Measurements from ENCODE around the gene WSCD2. TPM values are rescaled to one million over a fixed set of nuclear protein-coding genes. Genes with fewer than 3 reads are reported as not detected.

The WSCD2 gene
- total RNA-seq, 1 experiment from 2014 or later = 1.8 TPM

DNA sequence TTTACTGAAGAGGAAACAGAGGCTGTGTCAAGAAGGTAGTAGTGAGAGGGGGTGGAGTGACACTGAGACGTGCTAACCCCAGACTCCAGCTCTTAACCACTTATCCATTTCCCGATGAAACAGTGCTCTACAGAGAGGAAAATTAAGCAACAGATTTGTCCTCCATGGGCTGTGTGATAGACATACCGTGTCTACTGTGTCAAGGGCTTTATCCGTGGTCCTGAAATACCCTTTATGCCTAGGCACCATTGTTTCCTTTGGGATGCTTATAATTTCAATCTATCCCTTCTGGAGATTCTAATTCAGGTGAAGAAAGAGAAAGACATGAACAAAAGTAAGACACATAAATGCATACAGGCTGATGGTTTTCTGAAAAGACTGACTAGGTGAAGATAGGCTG lies 138.4 kb downstream of the WSCD2 start:
- Histone ChIP-seq H3K27me3 (ENCODE audit: control insufficient read depth, insufficient read depth, low read length) (no peaks in the 10 kb centered on the region), H3K36me3 (replicated peaks; ENCODE audit: control insufficient read depth, insufficient read depth, low read length) (no peaks in the 10 kb centered on the region), H3K4me3 (ENCODE audit: insufficient read depth, low read depth, low read length) (no peak overlapping the region)
- no peak for DNase-seq

DNA sequence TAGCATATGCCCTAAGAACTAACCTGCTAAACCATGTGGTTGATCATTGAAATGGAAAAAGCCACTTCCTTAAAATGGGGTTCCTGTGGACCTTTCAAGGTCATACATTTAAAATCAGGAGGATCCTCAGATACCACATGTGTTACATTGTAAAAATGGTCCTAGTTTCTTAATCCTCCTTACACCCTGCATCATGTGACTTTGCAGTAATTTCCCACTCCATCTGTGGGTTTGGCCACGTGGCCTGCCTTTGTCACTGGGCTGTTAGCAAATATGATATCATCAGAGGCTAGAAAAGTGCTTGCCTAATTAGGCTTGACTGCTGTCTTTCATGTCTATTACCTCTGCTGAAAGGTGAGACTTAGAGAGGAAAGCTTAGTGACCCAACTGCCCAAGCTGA lies 139.3 kb downstream of the WSCD2 start:
- no peaks in the 10 kb centered on the region; the same call in 1 of the 2 replicates for H3K27me3 ChIP-seq (ENCODE audit: control insufficient read depth, insufficient read depth, low read length)
- no peak overlapping the region for H3K4me3 ChIP-seq (ENCODE audit: insufficient read depth, low read depth, low read length)
- DNase-seq = no peak
- H3K36me3 ChIP-seq (replicated peaks; ENCODE audit: control insufficient read depth, insufficient read depth, low read length) = no peaks in the 10 kb centered on the region

GRCh38 chr12:108269224-108269623 lies 140.1 kb downstream of the WSCD2 start:
- H3K4me3 ChIP-seq (ENCODE audit: insufficient read depth, low read depth, low read length) = no peak overlapping the region
- no peaks in the 10 kb centered on the region; the same call in 1 of the 2 replicates for H3K27me3 ChIP-seq (ENCODE audit: control insufficient read depth, insufficient read depth, low read length)
- no peak for DNase-seq
- no peaks in the 10 kb centered on the region for H3K36me3 ChIP-seq (replicated peaks; ENCODE audit: control insufficient read depth, insufficient read depth, low read length)

GRCh38 chr12:108270035-108270848 lies 141.2 kb downstream of the WSCD2 start:
- no peak for DNase-seq

GRCh38 chr12:108270849-108271143 lies 141.7 kb downstream of the WSCD2 start:
- no peak for DNase-seq
- no peaks in the 10 kb centered on the region for H3K36me3 ChIP-seq (replicated peaks; ENCODE audit: control insufficient read depth, insufficient read depth, low read length)
- H3K27me3 ChIP-seq (ENCODE audit: control insufficient read depth, insufficient read depth, low read length) = no peaks in the 10 kb centered on the region; the same call in 1 of the 2 replicates
- no peak overlapping the region for H3K4me3 ChIP-seq (ENCODE audit: insufficient read depth, low read depth, low read length)

More at GRCh38 chr12:108270035-108270848, 141.2 kb downstream of the WSCD2 start:
- H3K4me3 ChIP-seq (ENCODE audit: insufficient read depth, low read depth, low read length) = no peak overlapping the region
- no peaks in the 10 kb centered on the region for H3K36me3 ChIP-seq (replicated peaks; ENCODE audit: control insufficient read depth, insufficient read depth, low read length)
- H3K27me3 ChIP-seq (ENCODE audit: control insufficient read depth, insufficient read depth, low read length) = no peaks in the 10 kb centered on the region; the same call in 1 of the 2 replicates

DNA sequence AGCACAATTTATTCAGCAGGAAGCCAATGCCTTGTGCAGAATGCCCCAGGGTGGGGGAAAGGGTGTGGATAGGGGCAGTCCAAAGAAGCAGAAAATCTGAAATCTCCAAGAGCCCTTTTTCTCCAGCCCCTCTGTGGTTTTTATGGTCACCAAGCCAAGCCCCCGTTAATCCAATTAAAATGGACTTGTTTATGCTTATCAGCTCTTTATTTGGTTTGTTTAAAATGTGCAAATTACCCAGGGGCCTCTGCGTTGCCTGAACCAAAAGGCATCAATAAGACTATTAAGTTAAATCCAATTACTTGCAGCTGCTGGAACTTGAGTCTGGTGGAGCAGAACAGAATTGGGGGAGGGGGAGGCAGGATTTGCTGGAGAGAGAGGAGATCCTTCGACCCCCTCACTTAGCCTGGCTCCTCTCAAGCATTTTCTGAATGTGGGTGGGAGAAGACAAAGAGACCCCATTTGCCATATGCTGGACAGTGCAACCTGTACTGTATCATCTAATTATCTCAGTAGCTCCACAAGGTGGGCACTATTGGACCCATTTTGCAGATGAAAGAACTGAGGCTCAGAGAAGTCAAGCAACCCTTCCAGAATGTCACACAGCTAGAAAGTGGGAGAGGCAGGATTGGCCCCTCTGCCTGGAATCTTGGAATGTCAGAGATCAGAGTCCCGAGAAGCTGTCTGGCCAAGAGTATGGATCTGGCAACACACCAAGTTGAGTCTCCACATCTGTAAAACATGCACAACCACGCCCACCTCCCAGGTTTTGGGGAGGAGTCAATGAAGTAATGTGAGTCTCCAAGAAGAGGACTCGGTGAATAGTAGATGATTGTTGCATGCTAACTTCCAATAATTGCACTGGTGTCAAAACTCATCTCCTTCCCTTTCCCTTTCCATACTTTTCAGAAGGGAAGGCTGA lies 143.1 kb downstream of the WSCD2 start:
- no peak overlapping the region for H3K4me3 ChIP-seq (ENCODE audit: insufficient read depth, low read depth, low read length)
- no peaks in the 10 kb centered on the region; the same call in 1 of the 2 replicates for H3K27me3 ChIP-seq (ENCODE audit: control insufficient read depth, insufficient read depth, low read length)
- no peaks in the 10 kb centered on the region for H3K36me3 ChIP-seq (replicated peaks; ENCODE audit: control insufficient read depth, insufficient read depth, low read length)
- no peak for DNase-seq

DNA sequence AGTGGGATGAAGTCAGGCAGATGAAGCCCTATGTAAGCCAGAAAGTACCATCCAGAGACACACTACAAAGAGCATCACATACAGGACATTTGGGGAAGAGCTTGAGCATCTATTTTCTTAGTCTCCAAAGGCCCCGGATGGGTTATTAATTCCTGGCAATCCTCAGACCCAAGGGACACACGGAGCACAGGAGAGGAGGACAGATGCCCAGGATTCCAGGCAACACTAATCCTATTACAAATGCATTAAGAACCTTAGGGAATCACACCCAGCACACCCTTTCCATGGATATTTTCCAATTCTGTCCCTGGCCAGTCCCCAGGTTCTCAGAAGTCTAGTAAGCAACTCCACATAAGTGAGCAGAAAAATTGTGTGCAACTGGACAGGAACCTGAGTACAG lies 144.1 kb downstream of the WSCD2 start:
- H3K4me3 ChIP-seq (ENCODE audit: insufficient read depth, low read depth, low read length) = no peak overlapping the region
- no peak for DNase-seq
- H3K36me3 ChIP-seq (replicated peaks; ENCODE audit: control insufficient read depth, insufficient read depth, low read length) = no peaks in the 10 kb centered on the region
- H3K27me3 ChIP-seq (ENCODE audit: control insufficient read depth, insufficient read depth, low read length) = no peaks in the 10 kb centered on the region; the same call in 1 of the 2 replicates

DNA sequence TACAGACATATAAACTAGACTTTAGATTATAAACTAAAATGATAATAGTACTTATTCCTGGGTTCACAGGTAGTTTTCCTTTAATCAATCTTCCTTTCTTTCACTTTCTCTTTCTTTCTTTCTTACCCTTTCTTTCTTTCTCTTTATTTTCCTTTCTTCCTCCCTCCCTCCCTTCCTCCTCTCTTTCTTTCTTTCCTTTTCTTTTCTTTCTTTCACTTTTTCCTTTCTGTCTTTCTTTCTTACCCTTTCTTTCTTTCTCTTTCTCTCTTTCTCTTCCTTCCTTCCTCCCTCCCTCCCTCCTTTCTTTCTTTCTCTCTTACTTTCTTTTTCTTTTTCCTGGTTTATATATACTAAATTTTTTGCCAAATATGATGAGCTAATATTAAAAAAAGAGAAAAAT lies 148.5 kb downstream of the WSCD2 start:
- H3K36me3 ChIP-seq (replicated peaks; ENCODE audit: control insufficient read depth, insufficient read depth, low read length) = no peaks in the 10 kb centered on the region
- DNase-seq = no peak
- no peak overlapping the region for H3K4me3 ChIP-seq (ENCODE audit: insufficient read depth, low read depth, low read length)
- H3K27me3 ChIP-seq (ENCODE audit: control insufficient read depth, insufficient read depth, low read length) = no peaks in the 10 kb centered on the region; the same call in 1 of the 2 replicates

DNA sequence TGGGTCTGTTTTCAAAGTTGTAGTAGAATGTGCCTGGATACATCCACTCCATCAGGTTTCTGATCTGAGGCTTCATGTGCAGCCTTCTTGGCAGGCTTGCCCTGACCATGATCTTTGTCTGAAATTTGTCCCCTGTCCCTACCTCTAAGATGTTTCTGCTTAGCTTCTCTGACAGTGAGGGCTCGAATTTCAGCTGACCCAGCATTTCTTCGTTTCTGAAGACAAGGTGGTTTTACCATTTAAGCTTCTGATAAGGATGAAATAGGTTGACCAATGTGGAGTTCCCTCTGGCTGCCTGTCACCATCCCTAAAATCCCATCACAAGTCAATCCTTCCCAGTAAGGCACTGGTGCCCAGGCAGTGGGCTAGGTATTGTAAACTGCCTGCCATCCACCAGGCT lies 153.1 kb downstream of the WSCD2 start:
- no peaks in the 10 kb centered on the region for H3K36me3 ChIP-seq (replicated peaks; ENCODE audit: control insufficient read depth, insufficient read depth, low read length)
- no peaks in the 10 kb centered on the region for H3K27me3 ChIP-seq (ENCODE audit: control insufficient read depth, insufficient read depth, low read length)
- DNase-seq = no peak
- H3K4me3 ChIP-seq (ENCODE audit: insufficient read depth, low read depth, low read length) = no peak overlapping the region

DNA sequence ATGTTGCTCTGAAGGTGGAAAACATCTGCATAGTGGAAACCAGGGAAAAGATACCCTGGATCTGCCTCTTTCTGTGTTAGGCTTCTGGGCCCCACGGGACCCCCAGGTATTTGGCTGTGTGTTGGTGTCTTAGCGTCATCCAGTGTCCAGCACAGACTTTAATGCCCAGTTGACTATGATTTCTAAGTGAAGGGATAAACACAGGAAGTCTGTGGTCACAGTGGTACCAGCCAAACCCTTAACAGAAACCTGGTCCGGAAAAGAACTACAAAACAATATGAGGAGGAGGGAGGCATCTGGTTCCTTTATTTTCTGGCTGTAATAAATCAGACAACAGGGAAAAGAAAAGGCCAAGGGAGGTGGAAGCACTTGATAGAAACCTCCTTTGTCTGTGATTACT lies 153.6 kb downstream of the WSCD2 start:
- DNase-seq = no peak
- Histone ChIP-seq H3K4me3 (ENCODE audit: insufficient read depth, low read depth, low read length) (no peak overlapping the region), H3K36me3 (replicated peaks; ENCODE audit: control insufficient read depth, insufficient read depth, low read length) (no peaks in the 10 kb centered on the region)

DNA sequence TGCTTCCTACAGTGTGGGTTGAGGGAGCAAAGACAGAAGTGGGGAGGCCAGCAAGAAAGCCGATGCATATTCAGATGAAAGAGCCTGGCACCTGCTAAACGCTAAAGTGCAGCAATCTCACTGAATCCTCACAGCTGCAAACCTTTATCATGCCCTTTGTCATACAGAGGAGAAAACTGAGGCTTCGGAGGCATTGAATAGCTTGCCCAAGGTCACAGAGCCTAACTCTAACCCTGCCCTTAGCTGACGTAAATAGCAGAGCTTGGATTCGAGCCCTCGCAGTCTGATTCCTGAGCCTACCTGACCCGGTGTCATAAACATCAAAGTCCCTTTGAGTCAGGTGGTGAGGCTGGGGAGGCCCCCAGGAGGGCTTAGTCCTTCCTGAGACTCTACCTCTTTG lies 155.1 kb downstream of the WSCD2 start:
- H3K4me3 ChIP-seq (ENCODE audit: insufficient read depth, low read depth, low read length) = no peak overlapping the region

More for the DNA sequence above, 153.6 kb downstream of the WSCD2 start:
- no peaks in the 10 kb centered on the region for H3K27me3 ChIP-seq (ENCODE audit: control insufficient read depth, insufficient read depth, low read length)

DNA sequence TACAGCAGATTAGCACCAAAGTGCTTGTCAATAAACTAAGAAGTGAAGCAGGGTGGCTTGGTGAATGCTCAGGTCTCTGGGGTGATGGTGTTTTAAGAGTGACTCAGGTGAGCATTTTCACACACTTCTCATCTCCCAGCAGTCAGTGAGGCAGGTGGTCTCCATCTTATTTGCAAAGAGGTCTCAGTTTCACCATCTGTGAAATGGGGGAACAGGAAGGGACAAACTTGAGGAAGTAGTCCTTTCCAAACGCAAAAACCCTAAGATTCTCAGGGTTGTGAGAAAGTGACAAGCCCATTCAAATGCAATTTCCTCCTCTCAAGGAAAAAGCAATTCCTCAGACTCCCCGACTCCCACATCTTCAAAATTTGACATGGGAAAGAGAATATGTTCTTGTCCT lies 155.9 kb downstream of the WSCD2 start:
- Histone ChIP-seq H3K4me3 (ENCODE audit: insufficient read depth, low read depth, low read length) (no peak overlapping the region), H3K27me3 (ENCODE audit: control insufficient read depth, insufficient read depth, low read length) (no peaks in the 10 kb centered on the region), H3K36me3 (replicated peaks; ENCODE audit: control insufficient read depth, insufficient read depth, low read length) (no peaks in the 10 kb centered on the region)
- DNase-seq = no peak

More for the DNA sequence above, 155.1 kb downstream of the WSCD2 start:
- H3K36me3 ChIP-seq (replicated peaks; ENCODE audit: control insufficient read depth, insufficient read depth, low read length) = no peaks in the 10 kb centered on the region
- no peaks in the 10 kb centered on the region for H3K27me3 ChIP-seq (ENCODE audit: control insufficient read depth, insufficient read depth, low read length)
- DNase-seq = no peak

- H3K27me3 ChIP-seq (ENCODE audit: control insufficient read depth, insufficient read depth, low read length) = no peaks in the 10 kb centered on the region
Measured at GRCh38 chr12:108287227-108287626, 158.1 kb downstream of the WSCD2 start.

DNA sequence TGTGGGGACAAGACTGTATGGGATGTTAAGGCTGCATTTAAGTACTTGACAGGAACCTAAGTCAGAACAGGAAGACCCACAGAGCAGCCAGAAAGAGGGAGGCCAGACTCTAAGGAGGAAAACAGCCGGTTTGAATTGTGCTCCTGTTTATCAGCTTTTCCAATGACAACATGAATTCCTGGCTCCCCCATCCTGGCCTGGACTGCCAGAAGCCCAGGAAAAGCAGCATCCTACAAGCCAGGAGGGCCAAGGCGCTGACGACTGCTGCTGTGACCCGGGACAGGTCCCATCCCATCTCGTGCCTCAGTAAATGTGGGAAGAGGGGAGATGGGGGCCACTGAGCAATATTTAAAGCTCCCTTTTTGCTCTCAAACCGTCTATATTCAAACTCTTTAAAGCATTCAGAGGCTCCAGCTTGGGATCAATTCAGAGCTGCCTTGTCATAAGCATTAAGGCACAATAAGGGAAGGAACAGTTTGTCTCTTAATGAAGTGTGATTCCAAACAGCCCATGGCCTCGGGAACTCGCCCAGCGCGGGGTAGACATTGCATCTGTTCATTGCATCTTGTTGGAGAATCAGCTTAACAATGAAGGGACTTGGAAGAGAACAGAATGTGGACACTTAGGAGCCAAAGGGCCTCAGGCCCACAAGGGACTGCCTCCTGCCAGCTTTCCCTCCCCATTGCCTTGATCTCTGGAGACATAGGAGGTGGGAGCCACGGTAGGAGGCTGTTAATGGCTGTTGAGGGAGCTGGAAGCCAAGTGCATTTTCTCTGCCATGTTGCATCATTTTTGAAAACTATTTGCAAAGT lies 160.5 kb downstream of the WSCD2 start:
- DNase-seq = no peak
- Histone ChIP-seq H3K27me3 (ENCODE audit: control insufficient read depth, insufficient read depth, low read length) (no peaks in the 10 kb centered on the region), H3K4me3 (ENCODE audit: insufficient read depth, low read depth, low read length) (no peak overlapping the region), H3K36me3 (replicated peaks; ENCODE audit: control insufficient read depth, insufficient read depth, low read length) (no peaks in the 10 kb centered on the region)

More at GRCh38 chr12:108287227-108287626, 158.1 kb downstream of the WSCD2 start:
- Histone ChIP-seq H3K4me3 (ENCODE audit: insufficient read depth, low read depth, low read length) (no peak overlapping the region), H3K36me3 (replicated peaks; ENCODE audit: control insufficient read depth, insufficient read depth, low read length) (no peaks in the 10 kb centered on the region)
- no peak for DNase-seq

All from H7 (cell line).